Right kidney (tissue), 1 donor: ENCODE data around the gene VAV3.

Source experiments
- DNase-seq: peaks from one replicate; pipeline ENCODE4 v3.0.0-alpha.2; 2016

Gene VAV3

DNA sequence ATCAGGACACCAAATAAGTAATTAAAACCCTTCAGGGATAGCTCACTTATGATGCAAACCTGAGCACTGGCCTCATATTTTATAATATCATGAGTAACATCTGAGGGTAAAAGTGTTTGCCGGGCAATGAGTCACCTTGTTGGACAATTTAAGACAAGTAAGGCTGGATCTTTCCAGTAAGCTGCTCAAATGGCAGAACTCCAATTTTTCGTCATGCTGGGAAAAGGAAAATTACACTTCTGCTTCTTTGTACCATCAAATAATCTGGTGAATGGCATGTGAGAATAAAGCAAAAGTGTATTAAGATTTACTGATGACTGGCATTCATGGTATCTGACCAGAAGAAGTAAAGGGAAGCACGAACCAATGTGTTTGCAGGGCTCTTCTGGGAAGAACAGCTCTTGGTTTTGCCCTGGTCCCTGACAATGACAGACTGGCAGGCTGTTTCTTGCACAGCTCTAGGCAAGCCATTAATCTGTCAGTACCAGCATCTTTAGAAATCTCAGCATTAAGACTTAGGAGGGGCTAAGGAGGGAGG, 392.2 kb downstream of the VAV3 start:
- no peak for DNase-seq

DNA sequence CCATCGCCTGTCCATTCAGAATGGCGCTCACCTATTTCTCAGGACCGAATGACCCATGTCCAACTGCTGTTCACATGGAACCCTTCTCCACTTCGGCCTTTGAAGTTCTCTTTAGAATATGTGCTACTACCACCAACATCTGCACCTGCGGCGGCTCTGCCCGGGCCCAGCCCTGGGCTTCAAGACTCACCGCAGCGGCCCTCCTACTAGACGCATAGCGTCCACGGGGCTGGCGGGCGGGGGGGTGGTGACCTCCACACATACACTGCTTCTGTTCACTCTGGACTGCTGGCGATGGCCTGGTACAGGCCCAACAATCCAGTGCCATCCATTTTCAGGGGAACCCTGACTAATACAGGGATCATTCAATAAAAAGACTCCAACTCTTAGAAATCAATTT, 394.2 kb downstream of the VAV3 start:
- DNase-seq = no peak

DNA sequence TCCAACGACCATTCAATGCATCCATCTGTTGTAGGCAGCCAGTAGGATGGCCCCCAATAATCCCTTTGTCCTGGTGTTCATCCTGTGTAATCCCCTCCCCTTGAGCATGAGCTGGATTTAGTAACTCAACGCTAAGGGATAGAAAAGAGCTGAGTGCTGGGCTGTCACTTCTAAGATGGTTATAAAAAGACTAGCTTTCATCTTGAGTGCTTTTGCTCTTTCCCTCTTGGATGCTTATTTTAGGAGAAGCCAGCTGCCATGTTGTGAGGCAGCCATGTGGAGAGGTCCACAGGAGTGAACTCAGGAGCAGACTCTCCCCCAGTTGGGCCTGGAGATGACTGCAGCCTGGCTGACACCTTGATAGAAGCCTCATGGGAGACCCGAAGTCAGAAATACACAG, 401.5 kb downstream of the VAV3 start:
- DNase-seq = no peak

DNA sequence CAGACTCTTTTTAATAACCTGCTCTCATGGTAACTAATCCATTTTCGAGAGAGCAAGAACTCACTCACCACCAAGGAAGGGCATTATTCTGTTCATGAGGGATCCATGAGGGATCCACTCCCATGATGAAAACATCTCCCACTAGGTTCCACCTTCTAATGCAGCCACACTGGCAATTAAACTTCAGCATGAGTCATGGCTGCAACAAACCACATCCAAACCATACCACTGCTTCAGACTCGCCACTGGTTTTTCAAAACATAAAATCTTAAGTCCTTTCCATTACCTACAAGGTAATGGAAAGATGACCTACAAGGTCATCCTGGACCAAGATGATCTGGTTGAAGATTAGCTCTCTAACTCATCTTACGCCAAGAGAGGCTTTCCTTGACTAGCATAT, 405.1 kb downstream of the VAV3 start:
- DNase-seq = no peak

DNA sequence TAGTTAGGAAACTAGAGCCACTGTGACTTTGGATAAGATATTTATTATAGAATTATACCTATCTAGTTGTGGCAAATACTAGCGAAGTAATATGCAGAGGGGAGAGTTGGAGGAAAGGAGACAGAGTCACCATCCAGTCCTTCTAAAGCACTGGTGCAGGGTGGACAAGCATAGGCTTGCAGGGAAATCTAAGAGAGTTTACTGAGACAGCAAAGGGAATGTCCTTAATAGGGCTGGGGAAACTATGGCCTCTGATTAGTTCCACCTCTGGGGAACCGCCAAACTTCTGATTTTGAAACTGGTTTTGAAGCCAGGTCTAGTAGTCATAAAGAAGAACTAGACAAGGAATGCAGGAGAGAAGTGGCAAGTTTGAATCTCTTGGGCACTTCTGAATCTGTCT, 407.9 kb downstream of the VAV3 start:
- DNase-seq = no peak

DNA sequence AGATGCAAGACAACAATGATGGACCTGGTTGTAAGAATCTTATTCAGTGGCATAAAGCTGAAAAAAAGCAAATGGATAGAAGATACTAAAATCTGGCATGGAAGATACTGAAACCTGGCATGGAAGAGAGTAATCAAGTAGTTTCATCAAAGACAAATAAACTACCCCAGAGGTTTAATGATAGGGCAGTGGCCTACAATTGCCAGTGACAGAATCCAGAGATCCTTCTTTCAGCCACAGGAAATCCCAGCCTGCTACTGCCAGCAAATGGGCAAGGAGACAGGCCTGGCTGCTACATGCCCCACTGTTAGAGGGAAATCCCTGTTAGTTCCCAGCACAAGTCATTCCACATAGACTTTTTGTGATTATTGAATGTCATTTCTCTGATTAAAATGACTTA, 409.4 kb downstream of the VAV3 start:
- DNase-seq = no peak

DNA sequence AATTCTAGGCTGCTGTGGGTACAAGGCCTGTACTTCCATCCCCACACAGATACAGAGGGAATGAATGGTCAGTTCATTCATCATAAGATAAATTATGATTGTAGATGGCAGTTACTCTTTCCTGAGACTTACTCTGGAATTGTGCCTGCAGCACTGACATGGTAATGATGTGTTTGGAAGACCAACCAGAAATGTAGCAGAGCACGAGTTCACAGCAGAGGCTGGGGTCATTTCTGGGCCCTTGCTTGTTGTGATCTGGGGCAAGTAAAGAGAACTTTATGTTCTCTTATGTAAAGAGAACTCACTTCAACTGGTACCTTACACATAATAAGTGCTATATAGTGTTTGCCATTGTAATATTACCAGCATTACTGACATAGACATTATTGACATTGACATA, 412.2 kb downstream of the VAV3 start:
- DNase-seq = no peak

DNA sequence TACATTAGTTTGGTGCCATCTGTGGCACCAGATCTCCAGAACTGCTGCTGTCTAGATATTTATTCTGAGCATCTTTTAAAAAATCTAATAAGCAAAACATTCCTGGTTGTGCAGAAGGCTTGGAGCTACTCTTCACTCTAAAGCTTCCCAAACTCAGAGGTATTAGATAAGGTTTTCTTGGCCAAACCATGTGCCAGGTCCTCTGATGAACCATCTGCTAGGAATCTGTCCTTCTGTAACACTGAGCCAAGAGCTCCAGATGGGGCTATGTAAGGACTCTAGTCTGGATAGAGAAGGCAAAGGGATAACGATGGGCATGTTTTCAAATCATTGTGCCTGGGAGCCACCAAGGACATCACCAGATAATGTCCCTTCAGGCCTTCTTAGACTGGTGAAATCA, 413.5 kb downstream of the VAV3 start:
- no peak for DNase-seq

DNA sequence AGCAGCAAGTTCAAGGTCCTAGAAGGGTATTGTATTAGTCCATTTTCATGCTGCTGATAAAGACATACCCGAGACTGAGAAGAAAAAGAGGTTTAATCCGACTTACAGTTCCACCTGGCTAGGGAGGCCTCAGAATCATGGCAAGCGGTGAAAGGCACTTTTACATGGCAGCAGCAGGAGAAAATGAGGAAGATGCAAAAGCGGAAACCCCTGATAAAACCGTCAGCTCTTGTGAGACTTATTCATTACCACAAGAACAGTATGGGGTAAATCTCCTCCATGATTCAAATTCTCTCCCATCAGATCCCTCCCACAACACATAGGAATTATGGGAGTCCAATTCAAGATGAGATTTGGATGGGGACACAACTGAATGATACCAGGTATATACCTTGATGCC, 414.6 kb downstream of the VAV3 start:
- DNase-seq = no peak

DNA sequence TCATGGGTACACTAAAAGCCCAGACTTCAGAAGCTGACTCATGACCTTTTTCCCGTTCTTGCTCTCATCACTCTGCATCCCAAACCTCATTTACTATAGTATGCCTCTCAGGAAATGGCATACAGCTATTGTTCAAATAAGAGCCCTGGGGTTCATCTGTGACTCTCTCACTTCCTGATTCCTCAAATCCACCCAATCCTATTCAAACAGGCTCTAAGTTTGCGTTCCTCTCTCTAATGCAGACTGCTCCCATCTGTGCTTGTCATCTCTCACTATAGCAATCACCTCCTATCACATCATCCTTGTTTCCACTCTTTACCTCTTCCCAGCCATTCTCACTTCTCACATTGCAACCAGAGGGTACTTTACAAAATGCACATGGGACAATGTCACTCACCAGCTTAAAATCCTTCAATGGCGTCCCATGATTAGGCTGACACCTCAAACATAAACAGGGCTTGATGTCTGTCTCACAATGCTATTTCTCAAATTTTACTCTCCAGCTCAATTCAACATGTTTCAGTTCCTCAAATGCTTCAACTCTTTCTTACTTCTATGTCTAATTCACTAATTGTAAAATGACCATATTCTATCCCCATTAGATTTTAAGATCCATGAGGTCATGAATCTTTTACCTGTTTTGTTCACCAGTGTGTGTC, 415.7 kb downstream of the VAV3 start:
- DNase-seq = no peak

DNA sequence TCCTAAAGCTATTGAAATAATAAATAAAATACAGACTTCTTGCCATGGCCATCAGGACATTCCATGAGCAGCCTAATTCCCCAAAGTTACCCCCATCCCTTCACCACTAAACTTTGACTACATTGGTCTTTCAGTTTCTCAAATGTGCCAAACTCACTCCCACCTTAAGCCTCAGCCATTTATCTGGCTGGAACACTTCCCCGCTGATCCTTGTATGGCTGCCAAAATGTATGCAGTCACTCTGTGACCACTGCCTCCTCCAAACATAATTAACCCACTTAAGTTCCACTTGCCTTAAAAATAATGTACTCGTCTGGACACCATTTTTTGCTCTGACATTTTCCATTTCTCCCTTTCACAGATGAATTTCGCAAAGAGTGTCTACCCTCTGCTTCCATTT, 416.7 kb downstream of the VAV3 start:
- DNase-seq = no peak

DNA sequence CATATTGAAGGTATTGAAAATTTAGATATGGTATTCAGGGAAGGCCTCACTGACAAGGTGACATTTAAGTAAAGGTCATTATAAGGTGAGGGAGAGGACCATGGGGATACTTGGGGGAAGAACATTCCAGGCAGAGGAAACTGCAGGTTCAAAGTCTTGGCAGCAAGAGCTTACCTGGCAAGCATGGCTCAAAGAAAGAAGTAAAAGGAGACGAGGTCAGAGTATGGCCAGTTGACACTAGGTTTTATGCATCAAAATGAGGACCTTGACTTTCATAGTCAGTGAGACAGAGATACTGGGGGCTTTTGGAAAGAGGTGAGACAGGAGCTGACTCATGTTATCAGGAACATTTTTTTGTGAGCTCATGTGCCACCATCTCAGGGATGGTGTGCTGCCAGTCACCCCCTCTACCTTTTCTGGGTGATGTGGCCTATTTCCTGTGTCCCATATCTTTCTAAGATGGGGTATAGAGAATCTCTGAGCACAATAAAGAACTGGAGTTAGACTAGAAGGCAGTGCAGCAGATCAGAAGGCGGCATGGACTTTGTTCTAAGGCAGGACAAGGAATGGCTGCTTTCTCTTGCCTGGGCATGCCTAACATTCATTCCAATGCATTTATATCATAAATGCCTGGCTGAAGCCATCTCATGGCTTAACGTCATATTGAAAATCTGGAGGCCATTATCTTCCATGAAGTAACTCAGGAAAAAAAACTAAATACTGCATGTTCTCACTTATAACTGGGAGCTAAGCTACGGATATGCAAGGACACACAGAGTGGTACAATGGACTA, 417.4 kb downstream of the VAV3 start:
- no peak for DNase-seq

DNA sequence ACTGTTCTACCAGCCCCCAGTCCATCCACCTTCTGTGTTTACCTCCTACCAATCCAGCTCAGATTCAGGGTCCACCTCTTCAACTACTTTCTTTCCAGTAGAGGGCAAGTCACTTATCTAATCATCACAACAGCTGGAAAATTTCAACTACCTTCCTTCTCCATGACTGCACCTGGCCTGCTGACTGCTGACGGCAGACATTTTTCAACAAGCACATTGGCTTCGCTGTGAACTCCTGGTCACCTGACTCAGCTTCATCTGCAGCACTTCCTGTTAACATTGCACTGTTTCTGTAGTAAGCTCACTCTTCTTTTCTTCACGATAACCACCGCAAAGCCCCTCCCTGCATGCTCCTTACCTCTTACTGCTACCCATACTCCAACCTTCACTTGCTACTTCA, 418.4 kb downstream of the VAV3 start:
- DNase-seq = no peak

DNA sequence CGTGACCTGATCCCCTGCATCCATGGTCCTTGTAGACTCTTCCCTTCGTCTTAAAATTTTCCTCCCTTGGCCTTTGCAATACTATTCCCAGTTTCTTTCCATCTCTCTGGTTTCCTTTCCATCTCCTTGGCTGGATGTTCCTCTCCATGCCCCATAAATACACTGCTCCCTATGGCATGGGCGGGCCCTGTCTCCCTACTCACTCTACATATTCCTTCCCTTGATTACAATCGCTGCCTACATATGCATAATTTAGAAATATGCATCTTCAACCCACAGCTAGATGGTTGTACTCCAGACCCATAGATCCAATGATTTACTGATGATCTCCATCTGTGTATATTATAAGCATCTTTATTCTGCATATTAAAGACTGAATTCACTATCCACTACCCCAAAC, 419.1 kb downstream of the VAV3 start:
- no peak for DNase-seq

DNA sequence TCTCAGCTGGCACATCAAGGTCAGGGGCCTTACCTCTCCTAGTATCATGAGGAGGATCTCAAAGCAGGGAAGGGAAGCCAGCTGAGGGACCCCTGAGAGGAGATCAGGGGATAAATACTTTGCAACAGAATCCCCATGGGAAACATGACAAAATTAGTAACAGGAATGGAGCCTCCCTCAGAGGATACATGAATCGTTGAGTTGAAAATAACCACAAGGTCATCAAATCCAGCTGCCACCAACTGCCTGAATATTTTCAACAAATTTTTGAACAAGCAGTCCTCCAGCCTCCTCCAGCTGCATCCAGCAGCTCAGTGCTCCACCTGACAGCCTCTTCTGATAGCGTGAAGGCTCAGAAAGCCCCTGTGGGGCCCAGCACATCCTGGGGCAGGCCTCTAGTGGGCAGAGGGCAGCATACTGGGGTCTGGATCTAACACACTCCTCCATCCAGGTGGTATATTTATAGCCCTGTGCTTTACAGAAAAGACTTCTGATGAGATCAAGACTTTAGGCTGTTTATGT, 419.9 kb downstream of the VAV3 start:
- no peak for DNase-seq

DNA sequence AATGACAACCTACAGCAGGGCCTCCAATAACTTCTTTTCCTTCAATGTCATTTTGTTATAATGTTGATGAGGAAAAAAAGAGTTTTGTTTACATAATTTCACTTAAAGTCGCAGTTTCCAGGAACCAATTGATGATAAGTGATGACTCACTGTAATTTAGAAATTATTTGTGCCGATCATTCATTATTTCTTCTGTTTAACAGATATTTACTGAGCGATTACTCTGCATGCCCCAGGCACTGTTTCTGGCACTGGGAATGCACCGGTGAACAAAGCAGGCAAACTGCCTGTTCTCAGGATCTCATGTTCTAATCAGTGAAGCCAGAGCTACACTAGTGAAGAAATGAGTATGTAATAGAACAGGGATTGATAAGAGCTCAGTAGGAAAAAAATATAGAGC, 420.7 kb downstream of the VAV3 start:
- no peak for DNase-seq

DNA sequence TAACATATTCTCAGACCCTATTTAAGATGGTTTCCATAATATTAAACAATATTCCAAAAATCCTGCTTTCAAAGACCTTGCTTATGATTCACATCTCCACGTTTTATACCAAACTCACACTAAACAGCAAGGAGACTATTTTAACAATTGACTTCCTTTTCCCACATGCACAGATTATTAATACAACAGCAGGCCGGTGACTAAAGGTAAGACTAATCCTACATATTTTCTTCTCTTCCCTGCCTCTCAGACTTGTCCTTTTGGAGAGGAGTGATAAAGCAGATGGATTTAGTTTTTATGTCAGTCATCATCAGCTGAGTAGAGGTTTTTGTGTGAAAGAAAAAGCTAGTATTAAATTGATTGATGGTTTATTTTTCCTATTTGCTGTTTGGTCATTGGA, 423.6 kb downstream of the VAV3 start:
- DNase-seq = no peak

DNA sequence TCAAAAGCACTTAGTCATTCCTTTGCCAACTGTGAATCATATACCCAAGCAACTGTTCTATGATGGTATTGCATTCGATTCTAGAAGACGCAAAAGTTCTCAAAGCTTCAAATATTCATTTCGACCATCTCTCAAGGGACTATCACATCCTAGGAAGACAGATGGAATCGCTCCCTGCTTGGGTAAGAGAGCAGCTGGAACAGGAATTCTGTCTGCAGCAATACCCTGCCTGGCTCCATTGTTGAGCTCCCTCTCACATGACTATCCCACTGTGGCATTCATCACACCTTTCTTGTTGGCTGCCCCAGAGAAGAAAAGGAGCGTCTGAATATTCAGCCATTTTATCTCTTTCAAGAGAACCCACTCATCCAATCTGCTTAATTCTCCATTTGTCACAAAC, 426.5 kb downstream of the VAV3 start:
- no peak for DNase-seq

DNA sequence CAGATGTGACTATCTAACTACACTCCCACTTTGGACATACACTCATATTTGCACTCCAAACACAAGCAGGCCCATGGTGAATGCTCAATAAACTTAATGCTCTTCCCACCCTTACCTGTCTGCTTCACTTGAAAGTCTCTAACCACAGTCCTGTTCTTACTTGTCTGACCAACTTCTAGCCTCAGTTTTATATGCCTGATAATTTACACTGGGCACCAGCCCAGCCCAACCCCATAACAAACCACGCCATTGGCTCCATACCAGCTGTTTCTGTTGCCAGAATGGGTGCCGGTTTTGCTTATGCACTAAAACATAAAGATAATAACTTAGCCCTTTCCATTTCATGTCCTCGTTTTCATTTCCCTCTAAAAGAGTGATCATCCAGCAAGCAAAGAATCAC, 428.7 kb downstream of the VAV3 start:
- no peak for DNase-seq

DNA sequence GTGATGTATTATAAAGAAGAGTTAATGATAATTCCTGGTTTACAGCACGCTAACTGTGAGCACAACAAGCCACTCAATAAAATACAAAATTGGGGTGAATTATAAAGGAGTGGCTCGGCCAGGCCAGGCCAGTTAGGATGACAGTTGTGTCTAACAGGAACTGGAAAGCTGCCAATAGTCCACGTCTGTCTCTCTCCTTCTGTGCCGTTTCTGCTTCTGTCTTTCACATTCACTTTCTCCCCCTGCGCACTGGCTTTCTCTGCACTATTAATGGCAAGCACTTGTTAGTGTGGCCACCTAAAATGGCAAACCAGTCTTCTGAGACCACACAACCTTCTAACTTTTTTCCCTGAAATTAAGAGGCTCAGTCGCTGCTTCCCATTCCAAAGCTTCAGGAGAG, 429.9 kb downstream of the VAV3 start:
- DNase-seq = no peak

DNA sequence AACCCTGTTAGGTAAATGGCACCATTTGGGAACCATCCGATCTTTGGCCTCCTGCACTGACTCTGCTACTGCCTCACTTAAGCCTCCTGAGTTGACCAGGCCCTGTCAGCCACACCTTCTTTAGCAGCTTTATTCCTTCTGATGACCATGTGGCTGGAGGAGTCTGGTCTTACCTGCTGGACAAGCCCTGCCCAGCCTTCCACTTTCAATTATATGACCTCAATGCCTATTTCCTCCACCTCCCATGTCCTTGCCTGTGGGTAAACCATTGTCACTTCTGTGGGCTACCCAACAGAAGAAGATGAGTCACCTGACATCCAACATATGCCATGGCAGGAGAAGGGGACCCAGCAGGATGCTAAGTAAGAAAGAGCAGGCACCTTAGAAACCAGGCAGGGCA, 430.3 kb downstream of the VAV3 start:
- DNase-seq = no peak

DNA sequence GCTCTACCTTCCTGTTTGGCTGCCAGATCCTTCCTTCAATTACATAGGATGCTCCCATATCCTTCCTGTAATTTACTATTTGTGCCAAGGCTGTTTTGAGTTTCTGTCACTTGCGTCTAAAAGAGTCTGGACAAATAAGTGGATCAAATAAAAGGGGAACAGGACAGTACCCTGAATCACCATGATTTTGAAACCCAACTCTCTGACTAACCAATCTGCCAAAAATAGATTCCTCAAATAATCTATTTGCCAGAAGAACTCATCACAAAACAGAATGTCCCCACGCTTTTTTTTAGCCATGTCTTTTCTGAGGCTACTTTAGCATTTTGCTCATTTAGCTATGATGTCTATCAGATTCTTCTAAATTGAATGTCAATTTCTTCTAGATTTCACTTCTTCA, 431.5 kb downstream of the VAV3 start:
- no peak for DNase-seq

DNA sequence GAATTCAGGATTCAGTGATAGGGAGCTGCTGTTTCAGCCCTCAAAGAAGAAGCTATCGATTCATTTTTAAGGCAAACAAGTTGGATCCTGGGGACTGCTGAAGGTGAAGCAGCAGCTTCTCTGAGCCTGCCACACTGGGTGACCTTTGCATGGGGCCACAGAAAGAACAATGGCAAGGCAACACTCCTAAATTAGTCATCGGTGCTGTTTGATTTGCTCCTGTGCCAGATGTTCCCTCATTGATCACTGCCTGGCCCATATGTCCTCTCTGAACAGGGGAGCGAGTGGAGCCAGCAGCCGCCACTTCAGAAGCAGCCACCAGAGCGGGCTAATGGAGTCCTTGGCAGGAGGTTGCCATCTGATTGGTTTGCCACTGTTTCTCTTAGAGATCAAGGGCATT, 432.7 kb downstream of the VAV3 start:
- DNase-seq = no peak
